ENCODE measurements around the gene LARP1B.
"Not testable (repeated sequence)": the region's sequence is repeated elsewhere in the genome, so short reads cannot be mapped to it uniquely, and the experiment has no call there.

LARP1B gene

DNA sequence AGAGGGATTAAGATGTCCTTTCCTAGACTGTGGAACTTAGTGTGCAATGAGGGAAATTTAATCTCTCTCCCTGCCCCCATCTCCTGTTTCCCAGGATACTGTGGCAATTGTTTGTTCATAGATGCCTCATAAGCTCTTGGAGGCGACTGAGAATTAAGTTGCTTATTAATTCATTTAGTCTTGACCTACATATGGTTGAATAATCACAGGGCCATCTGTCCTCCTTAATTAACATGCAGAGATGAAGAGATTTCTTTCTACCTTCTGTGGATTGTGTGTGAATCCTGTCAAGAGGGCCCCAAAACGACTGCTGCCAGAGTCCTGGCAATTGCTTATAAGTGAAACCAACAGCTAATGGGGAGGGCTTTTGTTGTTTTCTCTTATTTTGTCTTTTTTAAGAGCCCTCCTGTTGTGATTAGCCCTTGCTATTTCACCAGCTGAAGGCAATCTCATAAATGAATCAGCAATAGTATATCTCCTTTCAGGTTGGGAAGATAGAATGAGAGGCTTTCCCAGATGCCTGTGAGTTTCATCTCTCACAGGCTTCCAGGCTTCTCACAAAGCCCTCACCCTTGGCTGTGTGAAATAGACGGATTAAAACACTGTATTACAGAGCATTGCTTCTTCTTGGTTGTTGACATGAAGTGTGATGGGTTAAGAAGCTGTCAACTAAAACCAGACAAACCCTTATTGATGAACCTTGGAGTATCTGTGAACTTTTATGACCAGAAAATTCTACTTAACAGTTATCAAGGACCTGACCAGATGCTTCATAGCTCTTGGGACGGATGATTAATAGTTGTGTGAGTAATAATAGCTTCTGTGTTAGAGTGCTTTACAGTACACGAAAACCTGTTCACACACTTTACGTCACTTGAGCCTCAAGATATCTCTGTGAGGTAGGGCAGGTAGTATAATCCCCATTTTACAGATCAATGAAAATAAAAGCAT lies 168.0 kb downstream of the LARP1B start:
- peak; percentile 14 for DNase-seq

DNA sequence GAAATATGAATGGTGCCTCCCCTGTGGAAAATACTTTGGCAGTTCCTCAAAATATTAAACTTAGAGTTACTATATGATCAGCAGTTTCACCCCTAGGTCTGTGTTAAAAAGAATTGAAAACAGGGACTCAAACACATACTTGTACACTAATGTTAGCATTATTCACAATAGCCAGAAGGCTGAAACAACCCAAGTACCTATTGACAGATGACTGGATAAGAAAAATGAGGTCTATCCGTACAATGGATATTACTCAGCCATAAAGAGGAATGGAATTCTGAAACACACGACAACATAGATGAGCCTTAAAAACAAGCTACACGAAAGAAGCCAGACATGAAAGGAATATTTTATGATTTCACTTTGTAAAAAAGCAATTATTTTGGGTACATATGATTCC lies 171.6 kb downstream of the LARP1B start:
- no peak for DNase-seq

DNA sequence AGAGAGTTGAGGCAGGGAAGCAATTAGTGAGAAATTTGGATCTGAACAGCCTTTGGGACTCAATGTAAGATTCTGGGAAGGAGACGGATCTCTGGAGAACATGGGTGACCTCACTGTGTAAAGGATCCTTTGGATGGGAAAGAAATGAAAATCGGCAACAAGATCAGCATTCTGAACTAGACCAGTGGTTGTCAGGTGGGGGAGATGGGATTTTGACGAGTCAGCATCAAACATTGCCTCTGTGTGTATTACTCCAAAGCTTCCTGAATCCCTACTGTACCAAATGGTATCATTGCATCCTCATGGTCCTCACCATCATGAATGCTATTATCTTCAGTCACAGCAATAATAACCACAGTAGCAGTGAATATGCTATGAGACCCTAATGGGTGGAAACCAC lies 173.7 kb downstream of the LARP1B start:
- no peak for DNase-seq

DNA sequence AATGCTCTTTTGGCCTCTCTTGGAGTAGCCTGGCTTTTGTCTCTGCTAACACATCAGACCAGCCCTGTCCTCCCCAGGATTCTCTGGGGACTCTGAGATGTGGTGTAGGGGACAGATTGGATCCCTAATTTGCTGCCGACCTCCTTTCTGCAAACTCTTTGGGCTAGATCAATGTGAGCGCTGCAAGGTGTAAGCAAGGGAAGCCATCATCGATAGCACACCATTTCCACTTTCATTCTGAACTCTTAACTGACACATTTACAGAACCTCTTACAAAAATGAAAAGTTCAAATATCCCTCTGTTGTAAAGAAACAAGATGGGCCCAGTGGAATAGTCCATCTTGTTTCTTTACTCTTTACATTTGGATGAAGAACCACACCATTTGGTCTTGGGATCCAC lies 179.9 kb downstream of the LARP1B start:
- DNase-seq, result no peak

DNA sequence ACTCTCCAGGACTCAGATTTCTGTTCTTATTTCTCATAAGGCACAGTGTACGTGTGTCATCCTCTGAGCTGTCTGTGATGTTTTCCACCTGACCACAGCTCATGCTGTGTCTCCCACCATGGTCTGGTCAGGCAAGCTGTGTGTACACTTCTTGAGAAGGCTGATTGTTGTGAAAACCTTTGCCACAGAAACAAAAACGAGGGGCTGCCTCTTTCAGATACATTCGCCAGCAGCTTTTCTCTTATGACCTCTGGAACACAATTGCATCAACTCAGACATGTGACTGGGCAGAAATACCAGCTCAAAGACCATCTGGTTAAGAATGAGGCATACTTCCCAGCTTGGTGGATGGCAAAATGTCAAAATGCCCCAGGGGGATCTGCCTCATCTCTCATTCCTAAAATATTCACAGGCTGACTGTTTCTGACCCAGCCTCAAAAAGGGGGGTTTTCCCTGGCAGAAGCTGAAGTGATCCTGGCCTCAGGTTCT lies 180.4 kb downstream of the LARP1B start:
- no peak for DNase-seq

DNA sequence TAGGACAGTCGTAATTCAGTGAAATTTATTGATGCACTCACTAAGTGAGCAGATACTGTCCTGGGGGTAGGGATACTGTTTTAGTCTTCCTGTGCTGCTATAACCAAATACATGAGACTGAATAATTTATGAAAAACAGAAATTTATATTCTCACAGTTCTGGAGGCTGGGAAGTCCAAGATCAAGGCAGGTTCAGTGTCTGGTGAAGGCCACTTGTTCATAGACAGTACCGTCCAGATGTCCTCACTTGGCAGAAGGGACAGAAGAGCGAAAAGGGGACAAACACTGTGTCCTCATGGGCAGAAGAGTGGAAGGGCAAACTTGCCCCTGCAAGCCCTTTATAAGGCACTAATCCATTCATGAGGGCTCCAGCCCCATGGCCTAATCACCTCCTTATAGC lies 180.9 kb downstream of the LARP1B start:
- DNase-seq, result no peak

DNA sequence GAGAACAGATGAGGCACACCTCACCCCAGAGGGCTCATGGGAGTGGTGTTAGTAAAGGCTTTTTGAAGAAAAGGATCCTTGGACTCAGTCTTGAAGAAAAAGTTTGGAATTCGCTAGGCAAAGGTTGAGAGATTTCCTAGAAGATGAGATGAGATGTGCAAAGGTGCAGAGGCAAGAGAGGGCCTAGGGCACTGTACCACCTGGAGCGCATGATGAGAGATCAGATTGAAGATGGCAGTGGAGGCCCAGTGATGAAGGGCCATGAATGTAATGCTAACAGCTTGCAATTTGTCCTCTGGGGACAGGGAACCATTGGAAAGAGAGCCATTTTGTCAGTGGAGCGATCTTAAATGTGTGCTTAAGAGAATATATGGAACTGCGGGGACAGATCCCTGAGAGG lies 181.5 kb downstream of the LARP1B start:
- no peak for DNase-seq

DNA sequence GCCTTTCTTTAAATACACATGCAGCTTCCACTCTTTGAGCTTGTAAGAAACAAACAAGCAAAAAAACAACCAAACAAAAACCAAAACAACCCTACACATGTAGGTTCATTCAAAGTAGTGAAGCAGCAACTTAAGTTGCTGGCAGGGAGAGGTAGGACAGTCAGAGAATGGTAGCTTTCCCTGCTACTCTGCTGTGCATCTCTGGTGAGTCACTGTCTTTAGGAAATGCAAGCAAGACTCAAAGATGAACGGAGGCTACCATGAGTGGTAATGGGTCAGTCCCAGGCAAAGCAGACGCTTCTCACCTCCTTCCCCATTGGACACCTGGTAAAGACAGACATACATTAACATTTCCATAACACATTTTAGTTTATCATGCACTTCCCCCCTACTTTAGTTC lies 183.3 kb downstream of the LARP1B start:
- no peak for DNase-seq

DNA sequence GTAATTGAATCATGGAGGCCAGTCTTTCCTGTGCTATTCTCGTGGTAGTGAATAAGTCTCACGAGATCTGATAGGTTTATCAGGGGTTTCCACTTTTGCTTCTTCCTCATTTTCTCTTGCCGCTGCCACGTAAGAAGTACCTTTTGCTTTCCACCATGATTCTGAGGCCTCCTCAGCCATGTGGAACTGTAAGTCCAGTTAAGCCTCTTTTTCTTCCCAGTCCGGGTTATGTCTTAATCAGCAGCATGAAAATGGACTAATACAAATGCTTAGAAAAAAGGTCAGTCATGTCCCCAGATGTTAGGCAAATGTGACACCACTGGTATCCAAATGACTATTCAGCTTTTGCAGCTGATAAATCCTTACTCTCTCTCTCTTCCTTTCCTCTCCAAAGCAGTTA lies 184.3 kb downstream of the LARP1B start:
- not testable (repeated sequence) for DNase-seq

DNA sequence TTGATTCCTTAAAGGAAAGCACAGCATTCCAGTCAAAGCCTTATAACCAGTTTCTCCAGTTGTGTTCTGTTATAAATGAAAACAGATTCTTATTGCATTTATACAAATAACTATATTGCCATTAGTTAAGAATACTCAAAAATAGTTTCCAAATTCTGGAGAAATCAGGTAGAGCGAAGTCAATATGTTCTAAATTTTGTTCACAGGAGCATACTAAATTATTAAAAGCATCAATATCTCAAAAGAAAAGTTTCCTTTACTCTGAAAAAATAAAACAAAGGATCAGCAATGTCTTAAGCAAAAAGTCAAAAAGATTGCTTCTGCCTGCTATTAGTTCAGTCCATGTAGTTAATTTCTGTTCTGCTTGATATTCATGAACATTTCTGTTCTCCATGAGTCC lies 186.8 kb downstream of the LARP1B start:
- DNase-seq, result no peak

DNA sequence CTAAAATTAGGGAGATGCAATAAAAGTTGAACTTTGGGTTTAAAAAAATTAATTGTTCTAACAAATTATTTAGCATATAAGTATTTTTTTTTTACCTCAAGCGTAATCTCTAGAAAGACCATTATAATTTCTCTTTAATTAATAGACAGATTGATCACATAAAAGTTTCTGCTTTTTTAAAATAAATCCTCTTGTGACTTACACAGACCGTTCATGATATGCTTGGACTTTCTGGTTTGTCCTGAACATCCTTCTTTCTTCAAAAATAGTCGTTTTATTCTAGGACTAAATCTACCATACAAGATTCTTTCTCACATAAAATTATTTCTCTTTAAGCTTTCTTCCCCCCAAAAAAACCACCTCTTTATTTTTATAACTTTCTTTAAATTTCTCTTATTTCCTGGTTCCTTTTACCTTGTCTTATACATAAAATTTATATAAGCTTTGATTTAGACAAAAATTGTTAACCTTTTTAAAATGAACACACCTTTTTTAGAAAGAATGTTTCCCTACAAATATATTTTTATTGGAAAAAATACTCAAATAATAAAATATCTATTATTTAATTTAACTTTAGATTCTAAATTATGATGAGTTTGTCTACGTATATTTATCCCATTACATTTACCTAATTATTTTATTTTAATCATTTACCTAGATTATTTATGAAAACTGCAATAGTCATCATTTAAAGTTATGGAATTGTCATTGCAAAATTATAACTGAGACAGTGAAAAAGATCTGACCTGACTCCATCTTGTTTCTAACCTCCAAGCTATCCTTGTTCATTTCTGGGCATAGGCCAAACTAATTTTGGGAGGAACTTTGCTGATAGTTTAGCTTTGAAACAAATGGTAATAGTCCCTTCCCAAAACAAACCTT lies 188.9 kb downstream of the LARP1B start:
- no peak for DNase-seq

DNA sequence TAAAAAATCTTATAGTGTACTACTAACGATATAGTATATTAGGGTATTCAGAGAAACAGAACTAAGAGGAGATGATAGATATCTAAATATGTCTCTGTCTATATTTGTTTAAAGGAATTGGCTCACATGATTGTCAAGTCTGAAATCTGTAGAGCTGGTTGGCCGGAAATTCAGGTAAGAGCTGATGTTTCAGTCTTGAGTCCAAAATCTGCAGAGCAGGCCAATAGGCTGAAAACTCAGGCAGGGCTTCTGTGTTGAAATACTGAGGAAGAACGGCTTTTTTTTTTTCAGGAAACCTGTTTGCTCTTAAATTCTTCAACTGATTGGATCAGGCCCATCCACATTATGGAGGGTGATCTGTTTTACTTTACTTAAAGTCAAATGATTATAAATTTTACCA lies 194.8 kb downstream of the LARP1B start:
- no peak for DNase-seq

DNA sequence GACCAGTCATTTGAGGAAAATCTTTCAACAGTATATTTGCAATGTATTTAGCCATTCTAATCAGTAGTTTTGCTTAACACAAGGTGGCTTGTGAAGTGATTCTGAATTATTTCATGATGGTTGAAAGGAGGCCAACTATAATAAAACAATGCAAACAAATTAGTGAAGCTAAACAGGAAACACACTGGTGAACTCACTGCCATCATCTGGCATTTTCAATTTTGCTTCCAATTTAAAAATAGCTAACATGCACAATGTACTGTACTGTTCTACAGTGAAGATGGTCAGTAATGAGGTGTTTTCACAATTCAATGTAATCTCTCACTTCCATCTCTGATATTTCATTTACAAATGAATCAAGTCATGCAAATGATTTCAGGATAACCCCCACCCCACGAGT lies 195.4 kb downstream of the LARP1B start:
- DNase-seq, result no peak

DNA sequence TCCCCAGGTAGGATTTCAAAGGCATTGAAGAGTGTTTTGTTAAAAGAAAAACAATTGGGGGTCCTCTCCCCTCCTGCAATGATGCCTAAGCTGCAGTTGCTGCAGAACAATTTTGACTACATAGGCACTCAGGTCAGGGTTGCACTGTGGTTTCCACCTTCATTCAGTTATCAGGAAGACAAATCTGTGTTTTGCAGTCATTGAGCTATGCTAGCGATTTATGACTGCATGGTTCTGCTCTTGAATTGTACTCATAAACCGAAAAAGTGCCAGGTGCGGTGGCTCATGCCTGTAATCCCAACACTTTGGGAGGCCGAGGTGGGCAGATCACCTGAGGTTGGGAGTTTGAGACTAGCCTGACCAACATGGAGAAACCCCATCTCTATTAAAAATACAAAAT lies 197.1 kb downstream of the LARP1B start:
- not testable (repeated sequence) for DNase-seq

DNA sequence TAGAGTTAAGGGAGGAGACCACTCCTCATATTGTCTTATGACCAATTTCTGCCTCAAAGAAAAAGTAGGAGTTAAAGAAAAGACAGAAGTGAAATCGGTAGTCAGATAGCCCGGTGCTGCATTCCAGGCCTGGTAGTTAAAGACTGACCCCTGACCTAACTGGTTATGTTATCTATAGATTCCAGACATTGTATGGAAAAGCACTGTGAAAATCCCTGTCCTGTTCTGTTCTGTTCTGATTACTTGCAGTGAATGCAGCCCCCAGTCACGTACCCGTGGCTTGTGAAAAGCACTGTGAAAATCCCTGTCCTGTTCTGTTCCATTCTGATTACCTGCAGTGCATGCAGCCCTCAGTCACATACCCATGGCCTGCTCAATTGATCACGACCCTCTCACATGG lies 198.8 kb downstream of the LARP1B start:
- DNase-seq, result not testable (repeated sequence)
